NCI-H2196 treated with DMSO at 0.1 percent for 48 hours (cell line): ENCODE data around the gene CLEC3A.
A peak's percentile ranks its signal among the peaks of the same experiment; 100 is the strongest.
"Not testable (repeated sequence)": the region's sequence is repeated elsewhere in the genome, so short reads cannot be mapped to it uniquely, and the experiment has no call there.

Experiments used
- DNase-seq: peaks from one replicate; lab custom pipeline; 2025; ENCODE audit not compliant: unreplicated experiment; lab: John Stamatoyannopoulos, UW

Gene CLEC3A

GRCh38 chr16:78022347-78023060 lies at the start of gene CLEC3A:
Gene CLEC3A, plus strand, starts transcription at chr16:78022548. Its CDS starts 79 bp downstream, at chr16:78022627.
- DNase-seq, result no peak

- DNase-seq, result no peak
Measured at GRCh38 chr16:77974883-77975282, 47.5 kb upstream of the CLEC3A start.

DNA sequence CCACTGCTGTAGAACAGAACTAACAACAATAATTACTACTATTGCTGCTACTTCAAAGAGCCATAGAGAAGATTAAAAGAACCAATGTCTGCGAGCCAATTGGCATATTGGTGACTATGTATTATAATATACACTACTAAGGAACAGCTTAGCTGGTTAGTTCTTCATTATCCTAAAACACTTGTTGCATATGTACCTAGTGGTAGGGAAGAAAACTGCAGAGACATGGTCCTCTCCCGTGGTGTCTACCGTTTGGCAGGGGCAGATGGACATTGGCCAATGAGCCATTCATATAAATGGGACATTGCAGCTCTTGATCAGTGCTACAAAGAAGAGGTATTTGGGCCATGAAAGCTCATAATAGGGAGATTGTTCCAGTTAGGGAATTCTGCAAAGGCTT lies 46.4 kb upstream of the CLEC3A start:
- no peak for DNase-seq

GRCh38 chr16:77977339-77977738 lies 45.0 kb upstream of the CLEC3A start:
- no peak for DNase-seq

DNA sequence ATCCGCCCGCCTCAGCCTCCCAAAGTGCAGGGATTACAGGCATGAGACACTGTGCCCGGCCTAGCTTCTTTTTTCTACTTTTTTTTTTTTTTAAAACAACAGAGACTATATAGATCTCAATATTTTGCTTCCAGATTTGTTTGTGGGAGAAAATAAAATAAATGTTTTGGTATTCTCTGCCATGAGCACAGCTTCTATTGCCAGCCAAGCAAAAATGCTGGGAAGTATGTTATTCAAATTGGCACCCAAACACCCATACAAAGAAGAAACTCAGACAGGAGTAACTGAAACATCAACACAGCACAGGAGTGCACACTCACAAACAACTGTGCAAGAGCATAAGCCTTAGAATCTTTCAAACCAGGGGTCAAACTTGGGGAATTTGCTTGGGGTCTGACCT lies 37.2 kb upstream of the CLEC3A start:
- DNase-seq, result no peak

DNA sequence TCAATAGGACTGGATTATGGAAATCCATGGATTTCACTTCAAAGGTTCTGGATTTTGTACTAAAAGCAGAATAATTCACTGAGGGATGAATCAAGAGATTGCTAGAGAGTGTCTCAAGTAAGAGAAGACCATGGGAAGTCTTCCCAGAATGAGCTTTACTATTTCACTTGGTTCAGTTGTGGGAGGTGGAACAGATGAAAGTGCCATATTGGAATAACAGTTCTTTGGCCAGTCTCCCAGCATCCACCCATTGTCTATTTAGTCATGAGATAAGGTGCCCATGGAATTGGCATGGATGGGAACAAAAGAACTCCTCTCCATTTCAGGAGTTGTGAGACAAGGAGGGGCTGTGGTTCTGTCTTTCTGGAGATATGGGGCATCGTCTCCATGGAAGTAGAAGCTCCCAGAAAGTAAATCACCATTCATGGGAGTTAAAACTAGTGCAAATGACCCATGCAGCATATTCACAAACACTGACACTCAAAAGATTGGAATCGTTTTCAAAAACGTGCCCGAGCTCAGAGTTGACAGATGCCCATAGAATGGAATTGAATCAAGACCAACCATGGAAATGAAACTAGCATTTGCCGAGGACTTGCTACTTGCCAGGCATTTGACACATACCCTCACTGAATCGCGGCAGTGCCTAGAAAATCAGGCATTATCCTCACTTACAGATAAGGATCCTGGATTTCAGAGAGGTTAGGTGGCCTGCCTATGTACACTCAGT lies 36.2 kb upstream of the CLEC3A start:
- no peak for DNase-seq

DNA sequence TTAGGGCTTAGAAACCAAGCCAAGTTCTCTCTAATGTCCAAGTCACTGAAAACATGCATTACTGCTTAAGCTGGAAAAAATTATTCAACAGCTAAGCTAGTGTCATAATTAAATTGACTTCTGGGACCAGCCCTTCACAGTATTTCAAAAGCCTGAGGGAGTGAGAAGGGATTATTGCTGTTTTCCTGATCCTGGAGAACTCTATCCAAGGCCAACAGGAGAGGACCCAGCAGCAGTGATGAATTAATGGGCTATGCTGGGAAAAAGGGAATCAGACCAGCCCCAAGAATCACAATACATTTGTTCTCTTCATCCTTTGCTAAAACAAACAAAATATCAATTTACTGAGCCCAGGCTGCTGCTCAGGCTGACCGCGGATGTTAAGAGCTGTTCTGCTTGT lies 34.5 kb upstream of the CLEC3A start:
- no peak for DNase-seq

GRCh38 chr16:77989846-77990245 lies 32.5 kb upstream of the CLEC3A start:
- no peak for DNase-seq

- no peak for DNase-seq
Measured at GRCh38 chr16:77991701-77992100, 30.6 kb upstream of the CLEC3A start.

GRCh38 chr16:77992381-77992780 lies 30.0 kb upstream of the CLEC3A start:
- DNase-seq, result not testable (repeated sequence)

GRCh38 chr16:77993111-77993985 lies 29.0 kb upstream of the CLEC3A start:
- DNase-seq, result no peak

- no peak for DNase-seq
Measured at GRCh38 chr16:77995843-77996455, 26.4 kb upstream of the CLEC3A start.

- DNase-seq, result no peak
Measured at GRCh38 chr16:77998350-77999023, 23.9 kb upstream of the CLEC3A start.

DNA sequence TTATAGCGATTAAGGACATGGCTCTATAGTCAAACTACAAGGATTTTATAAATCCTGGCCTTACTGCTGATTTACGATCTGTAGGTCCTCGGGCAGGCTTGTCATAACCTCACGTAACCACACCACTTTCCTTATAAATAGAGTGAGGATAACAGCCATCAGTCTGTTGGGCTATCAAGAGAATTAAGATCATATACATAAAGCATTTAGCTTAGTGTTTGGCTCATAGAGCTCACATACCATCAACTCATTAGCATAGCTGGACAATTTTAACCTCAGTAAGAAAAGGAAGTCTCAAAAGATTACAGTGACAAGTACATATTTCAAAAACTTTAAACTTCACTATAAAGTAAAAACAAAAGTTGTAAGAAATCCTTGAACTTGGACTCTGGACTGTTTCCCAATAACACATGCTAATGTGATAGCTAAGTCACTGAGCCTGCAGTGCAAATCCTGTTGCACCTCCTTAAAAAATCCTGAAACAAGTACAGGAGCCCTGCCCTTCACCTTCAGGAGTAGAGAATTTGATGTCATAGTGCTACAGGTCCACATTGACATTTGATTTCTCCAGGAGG lies 20.8 kb upstream of the CLEC3A start:
- no peak for DNase-seq

DNA sequence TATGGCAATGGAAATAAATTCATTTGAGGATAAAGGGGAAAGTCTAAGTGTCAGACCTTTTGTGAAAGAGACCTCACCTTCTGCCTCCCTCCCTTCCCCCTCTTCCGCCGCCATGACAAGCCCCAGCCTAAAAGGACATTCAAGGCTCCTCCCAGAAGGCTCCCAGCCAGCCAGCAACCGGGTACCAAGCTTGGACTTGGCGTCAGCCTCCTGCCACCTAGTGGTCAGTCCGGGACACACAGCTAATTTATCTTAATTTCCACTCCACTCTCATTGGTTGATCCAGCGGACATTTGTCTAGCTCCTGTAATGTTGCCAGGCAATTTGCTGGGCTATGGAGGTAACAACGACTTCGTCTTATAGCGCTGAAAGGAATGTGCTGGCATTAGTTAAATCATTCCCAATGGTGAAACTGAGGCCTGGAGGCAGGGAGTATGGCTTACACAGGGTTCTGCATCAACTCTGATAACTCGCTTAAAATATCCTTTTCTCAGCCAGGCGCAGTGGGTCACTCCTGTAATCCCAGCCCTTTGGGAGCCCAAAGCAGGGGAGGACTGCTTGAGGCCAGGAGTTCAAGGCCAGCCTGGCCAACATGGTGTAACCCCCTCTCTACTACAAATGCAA lies 19.3 kb upstream of the CLEC3A start:
- peak; percentile 45 for DNase-seq

DNA sequence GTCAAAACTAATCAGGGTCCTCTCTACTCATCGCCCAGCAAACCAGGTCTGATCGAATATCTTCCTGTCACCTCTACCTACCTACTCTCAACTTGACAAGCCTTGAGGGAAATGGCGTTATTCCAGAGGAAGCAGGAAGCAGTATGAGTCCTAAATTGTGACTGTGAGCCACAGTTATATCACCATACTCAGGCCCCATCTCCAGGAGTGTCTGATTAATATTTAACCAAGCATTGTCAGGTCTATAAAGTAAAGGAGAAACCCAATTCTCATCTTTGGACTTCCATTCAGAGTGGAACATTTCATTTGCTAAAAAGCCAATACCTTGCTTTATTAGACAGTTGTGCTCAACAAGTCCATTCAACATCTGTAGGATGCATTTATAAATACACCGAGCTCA lies 17.8 kb upstream of the CLEC3A start:
- DNase-seq, result no peak

GRCh38 chr16:78005881-78006280 lies 16.5 kb upstream of the CLEC3A start:
- no peak for DNase-seq

DNA sequence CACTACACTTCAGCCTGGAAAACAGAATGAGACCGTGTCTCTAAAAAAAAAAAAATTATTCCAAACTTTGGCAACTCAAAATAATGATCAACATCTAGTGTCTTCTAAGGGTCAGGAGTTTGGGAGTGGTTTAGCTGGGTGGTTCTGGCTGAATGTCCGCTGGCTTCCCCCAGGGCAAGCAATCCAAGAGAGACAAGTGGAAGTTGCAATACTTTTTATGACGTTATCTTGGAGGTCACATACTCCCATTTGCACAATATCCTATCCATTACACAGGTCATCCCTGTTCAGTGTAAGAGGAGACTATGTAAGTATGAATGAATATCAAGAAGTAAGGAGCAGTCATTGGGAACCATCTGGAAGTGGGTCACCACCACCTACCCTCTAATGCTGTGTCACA lies 15.2 kb upstream of the CLEC3A start:
- no peak for DNase-seq

GRCh38 chr16:78024159-78024558 lies 1.8 kb downstream of the CLEC3A start:
- DNase-seq, result no peak

GRCh38 chr16:78025631-78026030 lies 3.3 kb downstream of the CLEC3A start:
- DNase-seq, result no peak
